Ovary (tissue), 9 donors: ENCODE results near the gene OBP2B. TPM values are rescaled to one million over a fixed set of nuclear protein-coding genes. Genes with fewer than 3 reads are reported as not detected.

Experiments
- DNase-seq, 5 donors: peaks; one replicate each; pipeline ENCODE4 v3.0.0-alpha.2; 2019 to 2020
- H3K27ac ChIP-seq, 2 donors: fragments of 200-600 bp; one replicate each; pipeline versions ENCODE4 v1.5.1 to v1.8.0; 2019 to 2022
- H3K27me3 ChIP-seq: fragments of 200-600 bp; one replicate; pipeline ENCODE4 v1.8.0; 2022
- H3K36me3 ChIP-seq: fragments of 200-600 bp; sonication (generic); one replicate; pipeline ENCODE4 v1.5.1; 2019
- H3K4me1 ChIP-seq: one replicate; pipeline ENCODE4 v1.8.1; 2013; ENCODE audit warnings: mild to moderate bottlenecking, moderate library complexity; ENCODE audit not compliant: insufficient read depth
- H3K4me3 ChIP-seq: fragments of 200-600 bp; sonication (generic); one replicate; pipeline ENCODE4 v1.5.1; 2017
- H3K9me3 ChIP-seq, 2 donors: fragments of 200-600 bp in 1 of 2; sonication (generic) in 1 of 2; one replicate each; pipeline versions ENCODE4 v1.5.1 to v1.8.1; 2013 to 2019; ENCODE audit warnings: mild to moderate bottlenecking in 1 of 2, moderate library complexity in 1 of 2
- EP300 ChIP-seq: sonication (generic); formaldehyde crosslinking; IDR thresholded peaks from one replicate; pipeline ENCODE4 v1.6.1; 2017; ENCODE audit warnings: antibody characterized with exemption
- POLR2A ChIP-seq: fragments of 450-650 bp; IDR thresholded peaks from one replicate; pipeline ENCODE4 v1.6.1; 2017; ENCODE audit warnings: antibody characterized with exemption, mild to moderate bottlenecking, moderate library complexity
- WGBS, 3 donors: extraction: QIAGEN DNeasy Blood & Tissue Kit in 1 of 3; methylation state at CpG; one replicate each; pipeline versions ENCODE4 v1.1.5 to v1.1.7; 2013 to 2017; 5-methylcytosine and 5-hydroxymethylcytosine counted together
- intact Hi-C, 4 donors: fragments of 100-400 bp; cut with DNase I; formaldehyde crosslinking; loops; one replicate each; pipeline versions ENCODE4 v1.11.0 to v1.15.1; 2022 to 2023
- polyA plus RNA-seq, 2 donors: library from polyadenylated mRNA; stranded (reverse); fragments of 200-250 nt in 1 of 2; fragments of 350-450 nt in 1 of 2; fragmentation: Illumina TruSeq in 1 of 2; extraction: RNeasy Lipid Tissue Mini Kit (QIAGEN cat#74804) in 1 of 2; gene quantifications; one replicate each; pipeline ENCODE4 v1.2.3, GENCODE V29; 2013 to 2014
- total RNA-seq, 7 donors: library from RNA; depleted of rRNA in 2 of 7; stranded (reverse); fragments of >200 nt in 2 of 7; fragmentation: NEBNext Ultra II Directional in 3 of 7; extraction: Animal tissue kit (Norgen Biotek cat#: 25700) in 3 of 7; gene quantifications; one replicate each; pipeline versions ENCODE4 v1.1.0 to v1.2.4, GENCODE V29; 2016 to 2023
- TF ChIP-seq, protein P1 (sequence below), 3 donors: fragments of 450-650 bp in 2 of 3; fragments of 200-600 bp in 1 of 3; IDR thresholded peaks; one replicate each; pipeline versions ENCODE4 v1.5.1 to v1.8.0; 2016 to 2022; ENCODE audit warnings: antibody characterized with exemption in 3 of 3, mild to moderate bottlenecking in 1 of 3
- donor health status: DM: no; HTN: no; CAD: no; lungs with moderate emphysema.
- donor health status: DM: no; HTN: no; CAD: no.
- donor health status: Bipolar disorder and iron deficiency.
- donor health status: DM: yes; HTN: yes; CAD: no.
- donor health status: DM: no; HTN: no; CAD: no.
- donor health status: DM: yes; HTN: yes; CAD: no.

OBP2B gene
- total and polyA plus RNA-seq, 9 donors = 0.33 to 5.3 (median 2.7) TPM; not detected in 5

- intact Hi-C loops = no loop called here
- TF ChIP-seq EP300 (no peak), POLR2A (no peak)
- TF ChIP-seq, protein P1, sequence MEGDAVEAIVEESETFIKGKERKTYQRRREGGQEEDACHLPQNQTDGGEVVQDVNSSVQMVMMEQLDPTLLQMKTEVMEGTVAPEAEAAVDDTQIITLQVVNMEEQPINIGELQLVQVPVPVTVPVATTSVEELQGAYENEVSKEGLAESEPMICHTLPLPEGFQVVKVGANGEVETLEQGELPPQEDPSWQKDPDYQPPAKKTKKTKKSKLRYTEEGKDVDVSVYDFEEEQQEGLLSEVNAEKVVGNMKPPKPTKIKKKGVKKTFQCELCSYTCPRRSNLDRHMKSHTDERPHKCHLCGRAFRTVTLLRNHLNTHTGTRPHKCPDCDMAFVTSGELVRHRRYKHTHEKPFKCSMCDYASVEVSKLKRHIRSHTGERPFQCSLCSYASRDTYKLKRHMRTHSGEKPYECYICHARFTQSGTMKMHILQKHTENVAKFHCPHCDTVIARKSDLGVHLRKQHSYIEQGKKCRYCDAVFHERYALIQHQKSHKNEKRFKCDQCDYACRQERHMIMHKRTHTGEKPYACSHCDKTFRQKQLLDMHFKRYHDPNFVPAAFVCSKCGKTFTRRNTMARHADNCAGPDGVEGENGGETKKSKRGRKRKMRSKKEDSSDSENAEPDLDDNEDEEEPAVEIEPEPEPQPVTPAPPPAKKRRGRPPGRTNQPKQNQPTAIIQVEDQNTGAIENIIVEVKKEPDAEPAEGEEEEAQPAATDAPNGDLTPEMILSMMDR (IDR thresholded peaks at IDR 0.05) = no peak
- no peaks in the 10 kb centered on the region for H3K9me3 ChIP-seq
- H3K27ac ChIP-seq = no peak overlapping the region
- no peaks in the 10 kb centered on the region for H3K27me3 ChIP-seq
- no peak overlapping the region for H3K4me3 ChIP-seq
- peaks cover 16% of the 10 kb centered on the region for H3K4me1 ChIP-seq
- 92 to 93% (median 93%) methylated on average over 40 to 42 of the region's 42 CpGs for WGBS, 3 donors
- peak in 1 of 5 donors; percentile 21 for DNase-seq
- no peaks in the 10 kb centered on the region for H3K36me3 ChIP-seq
Measured at GRCh38 chr9:133255371-133256135, 46.5 kb upstream of the OBP2B start.

GRCh38 chr9:133254471-133254870, 45.4 kb upstream of the OBP2B start:
- 86 to 91% (median 88%) methylated on average over 5 of the region's 5 CpGs for WGBS, 3 donors
- intact Hi-C loops = no loop called here

GRCh38 chr9:133253268-133253667, 44.2 kb upstream of the OBP2B start:
- 57 to 78% (median 64%) methylated on average over 1 of the region's 1 CpG for WGBS, 3 donors
- no peak for DNase-seq
- TF ChIP-seq, protein P1 (IDR thresholded peaks at IDR 0.05) = no peak
- no peak for TF ChIP-seq EP300
- no peak for TF ChIP-seq POLR2A
- Histone ChIP-seq H3K27me3 (no peaks in the 10 kb centered on the region), H3K4me3 (no peak overlapping the region), H3K27ac (no peak overlapping the region), H3K36me3 (no peaks in the 10 kb centered on the region), H3K4me1 (peaks cover 15% of the 10 kb centered on the region), H3K9me3 (no peaks in the 10 kb centered on the region)
- intact Hi-C loops = no loop called here

More at GRCh38 chr9:133254471-133254870, 45.4 kb upstream of the OBP2B start:
- H3K27ac ChIP-seq = no peak overlapping the region
- H3K4me1 ChIP-seq = peaks cover 16% of the 10 kb centered on the region
- no peaks in the 10 kb centered on the region for H3K9me3 ChIP-seq
- TF ChIP-seq POLR2A = no peak
- no peak for TF ChIP-seq EP300
- TF ChIP-seq, protein P1 (IDR thresholded peaks at IDR 0.05) = no peak
- DNase-seq = no peak
- H3K36me3 ChIP-seq = no peaks in the 10 kb centered on the region
- H3K4me3 ChIP-seq = no peak overlapping the region
- no peaks in the 10 kb centered on the region for H3K27me3 ChIP-seq

GRCh38 chr9:133252301-133253020, 43.4 kb upstream of the OBP2B start:
- Histone ChIP-seq H3K4me3 (no peak overlapping the region), H3K27ac (no peak overlapping the region), H3K27me3 (no peaks in the 10 kb centered on the region), H3K4me1 (peaks cover 12% of the 10 kb centered on the region), H3K36me3 (no peaks in the 10 kb centered on the region), H3K9me3 (no peaks in the 10 kb centered on the region)
- WGBS, 3 donors = 73 to 82% (median 74%) methylated on average over 15 to 16 of the region's 16 CpGs
- DNase-seq = peak in 1 of 5 donors; percentile 38
- no peak for TF ChIP-seq EP300
- TF ChIP-seq, protein P1 (IDR thresholded peaks at IDR 0.05) = no peak
- no peak for TF ChIP-seq POLR2A
- intact Hi-C loops = no loop called here
